Amniotic epithelial cell (primary cell): ENCODE measurements around the gene OSTF1.
A peak's percentile ranks its signal among the peaks of the same experiment; 100 is the strongest.

Source experiments
- DNase-seq: peaks from one replicate; pipeline ENCODE4 v3.0.0-alpha.2; 2010; ENCODE audit warnings: low read depth

OSTF1 gene

DNA sequence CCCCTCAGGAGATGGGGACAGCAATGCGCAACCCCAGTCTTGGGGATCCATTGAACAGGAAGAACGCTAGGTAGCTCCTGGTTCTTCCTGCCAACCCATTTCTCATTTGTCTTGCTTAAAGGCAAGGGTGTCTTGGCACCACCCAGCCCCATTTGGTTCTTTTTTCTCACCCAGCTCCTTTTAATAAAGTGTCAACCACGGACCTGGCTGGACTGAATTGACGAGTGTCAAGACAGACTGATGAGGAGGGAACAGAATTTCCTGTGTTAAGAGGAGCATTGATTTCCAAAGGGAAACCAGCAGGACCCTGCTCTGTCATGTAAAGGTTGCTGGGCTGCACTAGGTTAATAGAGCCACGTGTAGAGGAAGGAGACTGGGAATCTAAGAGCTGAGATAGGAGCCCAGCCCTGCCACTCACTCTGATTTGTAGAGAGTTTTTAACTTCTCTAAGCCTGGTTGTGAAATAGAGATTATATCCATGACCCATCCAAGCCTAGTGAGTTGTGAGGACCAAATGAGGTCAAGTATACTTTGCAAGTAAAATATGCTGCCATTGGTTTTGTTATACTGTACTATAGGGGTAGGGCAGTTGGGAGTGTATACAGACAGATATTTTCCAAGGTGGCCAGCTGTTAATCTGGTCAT is 33.7 kb downstream of the OSTF1 start:
- peak; percentile 65 for DNase-seq

DNA sequence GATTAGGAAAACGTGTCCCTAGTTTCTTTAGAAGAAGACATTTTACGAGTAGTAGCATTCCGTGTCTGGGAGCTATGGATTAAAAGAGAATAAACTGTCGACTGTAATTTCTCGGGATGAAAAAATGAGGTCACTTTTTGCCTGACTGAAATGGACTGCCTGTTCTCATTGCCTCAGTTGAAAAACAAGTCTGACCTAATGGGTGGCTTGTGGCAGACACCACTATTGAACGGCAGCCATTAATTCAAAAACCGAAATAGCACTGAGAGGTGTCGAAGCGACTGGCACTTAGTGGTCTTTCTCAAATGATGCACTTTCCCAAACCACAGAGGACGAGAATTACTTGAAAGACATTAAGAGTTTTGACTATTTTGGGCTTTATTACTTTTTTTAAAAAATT is 35.4 kb downstream of the OSTF1 start:
- DNase-seq: no peak

DNA sequence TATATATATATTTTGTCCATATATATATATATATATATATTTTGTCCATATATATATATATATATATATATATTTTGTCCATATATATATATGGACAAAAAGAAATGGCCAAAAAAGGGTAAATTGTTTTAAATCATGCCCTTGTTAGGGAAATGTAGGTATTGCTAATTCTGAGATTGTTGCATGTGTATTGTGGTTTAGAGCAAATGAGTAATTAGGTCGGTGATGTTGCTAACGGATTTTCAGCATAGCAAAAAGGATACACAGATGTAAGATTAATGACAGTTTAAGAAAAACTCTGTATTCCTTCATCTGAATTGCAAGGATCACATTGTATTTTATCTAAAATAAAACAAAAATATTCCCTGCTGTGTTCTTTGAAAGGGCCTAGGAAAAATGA is 40.2 kb downstream of the OSTF1 start:
- DNase-seq: no peak

DNA sequence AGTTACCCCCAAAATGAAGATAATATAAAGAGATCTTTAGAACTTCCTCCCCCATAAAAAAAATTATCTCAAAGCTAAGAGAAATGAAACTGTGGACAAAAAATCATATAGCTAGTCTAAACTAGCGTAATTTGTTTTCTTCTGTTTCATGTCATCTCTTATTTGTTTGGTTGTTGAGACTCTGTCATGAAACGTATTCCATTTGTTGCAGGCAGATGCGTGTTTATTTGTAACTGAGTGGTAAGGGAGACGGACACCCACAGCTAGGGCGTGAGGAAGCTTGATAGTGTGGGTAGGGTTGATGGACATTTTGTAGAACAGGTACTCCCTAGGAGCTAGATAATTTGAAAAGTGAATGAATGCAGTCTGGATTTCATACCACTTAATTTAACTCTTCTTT is 41.9 kb downstream of the OSTF1 start:
- DNase-seq: no peak

DNA sequence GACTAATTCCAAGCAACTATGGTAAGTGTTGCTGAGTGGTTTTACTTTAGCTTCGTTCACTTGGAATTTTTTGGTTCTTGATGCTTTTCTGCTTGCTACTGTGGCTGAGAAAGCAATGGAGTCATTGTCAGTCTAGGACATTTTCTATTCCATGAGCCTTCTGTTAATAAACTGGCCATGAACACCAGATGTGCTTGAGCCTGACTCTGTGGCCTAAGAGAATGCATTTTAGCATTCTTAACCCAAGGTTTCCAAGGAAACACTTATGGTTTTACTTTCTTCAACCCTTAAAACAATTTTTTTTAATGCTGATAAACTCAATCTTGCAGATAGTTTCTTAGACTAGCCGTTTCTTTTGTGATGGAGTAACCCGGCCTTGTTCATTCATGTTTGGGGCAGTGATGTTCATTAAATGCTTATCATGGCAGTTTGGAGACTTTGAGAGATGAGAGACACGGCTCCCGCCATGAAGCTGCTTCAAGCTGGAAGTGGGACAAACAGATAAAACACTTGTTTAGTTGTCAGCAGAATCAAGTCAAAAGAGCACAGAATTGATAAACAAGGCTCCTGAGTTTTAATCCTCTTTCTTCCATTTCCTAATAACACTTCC is 42.4 kb downstream of the OSTF1 start:
- no peak for DNase-seq

DNA sequence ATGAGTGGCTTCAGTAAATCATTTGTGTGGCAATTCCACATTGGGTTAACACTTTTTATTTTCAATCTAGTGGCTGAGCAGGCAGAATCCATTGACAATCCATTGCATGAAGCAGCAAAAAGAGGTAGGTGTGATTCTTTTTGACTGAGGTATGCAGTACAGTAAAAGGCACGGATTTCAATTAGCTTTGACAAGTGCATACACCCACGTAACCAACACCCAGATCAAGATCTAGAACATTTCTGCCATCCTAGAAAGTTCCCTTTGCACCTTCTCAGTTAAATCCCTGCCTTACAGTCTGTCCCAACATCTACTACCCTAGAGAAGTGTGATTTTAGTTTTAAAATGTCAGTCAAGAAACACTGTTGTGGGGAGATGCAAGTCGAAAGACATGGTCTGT is 43.4 kb downstream of the OSTF1 start:
- DNase-seq: no peak

DNA sequence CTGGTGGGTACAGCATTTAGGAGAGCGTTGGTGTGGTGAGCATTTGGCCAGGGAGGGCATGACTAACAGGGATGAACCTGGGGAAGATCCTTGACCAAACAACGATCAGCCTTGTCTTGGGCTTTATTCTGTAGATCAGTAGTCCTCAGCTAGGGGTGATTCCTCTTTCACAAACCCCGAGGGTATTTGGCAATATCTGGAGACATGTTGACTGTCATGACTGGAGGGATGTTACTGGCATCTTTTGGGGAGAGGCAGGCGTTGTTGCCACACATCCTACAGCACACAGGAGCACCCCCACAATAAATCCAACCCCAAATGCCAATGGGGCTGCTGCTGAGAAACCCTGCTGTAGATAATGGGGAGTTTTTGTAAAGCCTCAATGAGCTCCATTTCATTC is 43.9 kb downstream of the OSTF1 start:
- no peak for DNase-seq

DNA sequence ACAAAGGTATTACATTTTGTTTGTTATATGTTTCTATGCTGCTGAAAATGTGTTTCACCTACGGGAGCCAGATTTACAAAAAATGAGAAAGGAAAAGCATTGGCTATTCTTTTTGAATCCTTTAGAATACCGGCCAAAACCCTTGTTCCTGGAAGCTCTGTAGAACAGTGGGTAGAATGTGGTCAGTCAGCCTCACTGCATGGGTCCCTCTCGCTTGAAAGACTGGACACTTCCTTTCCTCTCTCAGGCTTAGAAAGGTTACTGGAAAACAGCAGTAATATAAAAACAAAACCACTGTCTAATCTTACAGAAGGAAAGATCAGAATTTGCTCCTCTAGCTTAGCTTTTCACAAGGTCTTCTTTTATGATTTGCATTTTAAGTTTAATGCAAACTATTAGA is 45.1 kb downstream of the OSTF1 start:
- no peak for DNase-seq

DNA sequence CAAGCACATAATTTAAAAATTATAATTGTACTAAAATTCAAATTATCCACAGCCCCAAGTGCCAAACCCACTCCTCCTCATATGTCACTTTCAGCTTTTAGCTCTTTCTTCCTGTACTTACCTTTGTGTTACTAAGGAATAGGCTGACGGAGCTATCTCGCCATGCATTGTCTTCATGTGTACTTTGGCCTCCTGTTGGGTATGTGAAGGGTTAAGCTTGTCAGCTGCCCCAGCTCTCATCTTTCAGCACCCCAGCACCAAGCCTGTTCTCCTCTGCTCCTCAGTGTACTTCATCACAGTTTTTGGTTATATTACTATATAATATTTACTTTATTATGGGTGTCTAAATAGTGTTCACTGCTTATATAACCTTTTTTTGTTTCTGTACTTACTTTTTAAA is 46.2 kb downstream of the OSTF1 start:
- DNase-seq: no peak

DNA sequence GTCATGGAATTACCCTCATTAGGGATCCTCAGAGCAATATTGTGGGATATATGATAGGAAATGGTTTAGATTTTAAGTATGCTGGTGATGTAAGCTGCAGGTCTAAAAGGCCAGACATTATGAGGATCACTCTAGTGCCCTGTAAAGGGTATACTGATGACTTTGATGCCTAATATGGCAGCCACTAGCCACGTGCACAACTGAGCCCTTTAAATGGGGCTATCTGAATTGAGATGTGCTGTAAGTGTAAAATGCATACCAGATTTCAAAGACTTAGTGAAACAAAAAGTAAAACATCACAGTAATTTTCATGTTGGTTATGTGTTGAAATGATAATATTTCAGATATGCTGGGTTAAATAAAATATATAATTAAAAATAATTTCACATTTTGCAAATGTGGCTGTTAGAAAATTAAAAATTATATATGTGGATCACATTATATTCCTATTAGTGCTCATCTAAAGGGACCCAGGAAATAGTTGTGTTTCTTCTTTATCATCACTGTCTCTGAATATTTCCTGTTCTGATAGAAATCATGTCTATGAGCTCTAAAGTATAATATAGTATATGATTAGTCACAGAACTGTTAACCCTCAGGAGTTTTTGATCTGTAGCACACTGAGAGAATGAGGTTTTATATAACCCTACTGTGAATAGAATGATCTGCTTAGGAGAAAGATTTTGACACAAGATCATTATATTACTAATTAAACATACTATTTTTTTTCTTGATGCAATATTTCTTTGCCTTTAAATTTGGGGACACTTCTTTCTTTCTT is 50.1 kb downstream of the OSTF1 start:
- no peak for DNase-seq

DNA sequence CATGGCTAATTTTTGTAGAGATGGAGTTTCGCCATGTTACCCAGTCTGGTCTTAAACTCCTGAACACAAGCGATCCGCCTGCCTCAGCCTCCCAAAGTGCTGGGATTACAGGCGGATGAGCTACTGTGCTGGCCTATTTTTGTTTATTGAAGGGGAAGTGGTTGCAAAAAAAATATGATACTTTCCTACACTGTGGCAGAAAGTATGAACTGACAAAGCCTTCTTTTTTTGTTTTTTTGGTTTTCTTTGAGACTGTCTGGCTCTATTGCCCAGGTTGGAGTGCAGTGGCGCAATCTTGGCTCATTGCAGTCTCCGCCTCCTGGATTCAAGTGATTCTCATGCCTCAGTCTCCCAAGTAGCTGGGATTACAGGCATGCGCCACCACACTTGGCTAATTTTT is 50.9 kb downstream of the OSTF1 start:
- DNase-seq: no peak

DNA sequence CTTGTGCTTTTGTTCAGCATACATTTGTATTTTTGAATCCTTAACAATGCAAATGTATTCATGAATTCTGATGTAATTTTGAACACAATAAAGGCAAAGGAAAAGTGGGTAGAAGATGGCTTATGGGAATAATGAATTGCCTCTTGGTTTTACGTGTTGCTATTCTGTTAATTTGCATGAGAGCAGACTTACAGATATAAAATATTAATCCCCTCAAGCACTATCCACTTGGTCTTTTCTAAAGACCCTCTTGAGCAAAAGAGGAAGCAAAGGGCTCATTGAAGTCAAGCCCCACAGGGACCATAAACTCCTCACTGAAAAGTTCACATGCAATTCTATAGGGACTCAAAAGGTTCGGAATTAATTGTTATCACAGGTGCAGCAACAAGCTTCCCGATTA is 51.9 kb downstream of the OSTF1 start:
- DNase-seq: no peak

DNA sequence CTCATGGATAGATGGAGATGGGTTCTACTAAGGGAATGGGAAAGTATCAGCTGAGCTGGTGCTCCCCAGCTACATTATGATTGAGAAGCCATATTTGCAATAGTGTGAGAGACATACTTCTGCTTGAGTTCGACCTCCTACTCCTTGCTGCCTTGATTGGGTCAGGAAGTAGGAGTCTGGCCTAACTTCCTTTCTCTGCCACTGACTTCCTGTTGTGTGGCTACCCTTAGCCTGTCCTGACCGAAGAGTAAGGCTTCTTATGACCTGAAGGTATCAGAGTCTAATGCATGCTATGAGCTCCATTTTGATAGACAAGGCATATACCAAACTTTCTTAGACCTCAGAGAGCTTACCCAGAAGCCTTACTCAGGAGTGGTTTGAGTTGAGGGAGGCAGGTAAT is 53.9 kb downstream of the OSTF1 start:
- no peak for DNase-seq

DNA sequence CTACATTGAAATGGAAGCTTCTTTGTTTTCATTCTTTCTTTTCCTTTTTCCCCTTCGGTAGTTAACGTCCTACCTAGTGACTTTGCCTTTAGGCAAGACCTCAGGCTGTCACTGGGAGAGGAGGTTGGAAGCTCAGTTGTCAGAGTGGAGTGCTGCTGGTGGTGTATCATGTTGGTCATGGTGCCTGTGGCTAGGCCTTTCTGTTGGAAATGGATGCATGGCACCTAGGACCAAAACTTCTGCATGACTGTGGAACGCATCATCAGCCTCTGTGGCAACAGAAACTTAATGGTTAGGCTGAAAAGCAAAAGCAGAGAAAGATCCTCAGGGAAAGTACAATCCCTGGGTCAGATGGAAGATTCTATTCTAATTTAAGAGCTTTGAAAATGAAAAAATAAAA is 57.9 kb downstream of the OSTF1 start:
- peak; percentile 50 for DNase-seq

DNA sequence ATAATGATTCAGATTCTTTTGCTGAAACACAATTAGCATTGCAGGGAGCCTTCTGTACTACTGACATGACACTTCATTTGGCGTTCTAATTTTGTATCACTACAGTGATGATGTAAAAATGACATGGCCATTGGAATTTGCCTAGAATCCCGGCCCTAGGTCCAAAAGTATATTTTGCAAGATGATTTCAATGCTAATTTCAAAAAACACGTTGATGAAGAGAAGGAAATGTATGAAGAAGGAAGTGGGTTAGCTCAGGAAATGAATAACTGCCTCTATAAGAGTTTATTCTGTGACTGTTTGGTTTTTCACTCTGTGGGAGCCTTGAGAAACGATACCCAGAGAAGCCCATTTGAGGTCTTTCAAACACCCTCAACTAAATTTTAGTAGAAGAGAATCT is 59.3 kb downstream of the OSTF1 start:
- no peak for DNase-seq

DNA sequence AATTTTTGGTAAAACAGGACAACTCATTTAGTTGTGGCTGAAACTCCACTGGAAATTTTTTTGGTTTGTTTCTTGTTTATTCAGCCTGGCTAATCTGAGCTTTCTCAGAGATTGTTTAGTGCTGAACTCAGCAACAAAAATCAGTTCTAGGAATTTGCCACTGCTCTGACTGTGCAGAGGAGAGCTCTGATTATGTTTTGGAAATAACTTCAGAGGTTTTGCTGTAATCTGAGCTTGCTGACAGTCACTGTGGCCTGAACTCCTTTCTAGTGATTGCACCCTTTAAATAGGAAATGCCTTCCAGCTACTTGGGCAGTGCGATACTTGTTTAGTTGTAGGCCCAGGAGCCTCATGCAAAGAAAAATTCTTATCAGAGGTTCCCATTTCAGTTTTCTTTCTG is 60.2 kb downstream of the OSTF1 start:
- peak; percentile 76 for DNase-seq

DNA sequence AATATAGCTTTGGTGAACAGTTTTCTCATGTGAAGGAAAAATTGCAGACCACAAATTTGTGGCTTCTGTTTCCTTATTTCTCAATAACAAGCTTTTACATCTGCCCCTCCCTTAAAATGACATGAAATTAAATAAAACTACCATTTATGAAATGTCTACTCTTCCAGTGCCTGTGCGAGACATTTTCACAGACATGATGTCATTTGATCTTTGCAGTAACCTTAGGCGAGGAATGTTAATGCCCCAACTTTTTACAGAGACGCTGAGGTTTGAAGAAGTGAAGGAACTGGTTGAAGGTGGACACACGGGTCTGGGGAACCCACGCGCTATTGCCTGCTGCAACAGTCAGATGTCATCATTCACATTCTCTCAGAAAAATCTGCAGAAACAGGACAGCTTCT is 61.5 kb downstream of the OSTF1 start:
- DNase-seq: peak; percentile 18

DNA sequence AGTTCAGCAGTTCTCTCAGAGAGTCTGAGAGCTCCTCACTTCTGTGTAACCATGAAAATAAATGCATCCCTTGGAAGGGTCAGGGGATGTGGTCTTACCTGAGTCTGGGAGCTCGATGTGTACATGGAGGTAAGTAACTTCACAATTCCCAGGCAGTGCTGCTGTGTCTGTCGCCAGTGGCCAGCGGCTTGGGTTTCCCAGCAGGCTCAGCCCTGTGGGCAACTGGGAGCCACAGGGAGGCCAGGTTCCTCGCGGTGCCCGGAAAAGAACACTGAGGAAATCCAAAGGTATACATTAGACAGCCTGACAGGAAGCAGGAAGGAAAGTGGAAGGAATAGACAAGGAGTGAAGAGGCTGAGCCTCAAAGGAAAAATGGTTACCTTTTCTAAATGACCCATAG is 62.2 kb downstream of the OSTF1 start:
- DNase-seq: no peak

DNA sequence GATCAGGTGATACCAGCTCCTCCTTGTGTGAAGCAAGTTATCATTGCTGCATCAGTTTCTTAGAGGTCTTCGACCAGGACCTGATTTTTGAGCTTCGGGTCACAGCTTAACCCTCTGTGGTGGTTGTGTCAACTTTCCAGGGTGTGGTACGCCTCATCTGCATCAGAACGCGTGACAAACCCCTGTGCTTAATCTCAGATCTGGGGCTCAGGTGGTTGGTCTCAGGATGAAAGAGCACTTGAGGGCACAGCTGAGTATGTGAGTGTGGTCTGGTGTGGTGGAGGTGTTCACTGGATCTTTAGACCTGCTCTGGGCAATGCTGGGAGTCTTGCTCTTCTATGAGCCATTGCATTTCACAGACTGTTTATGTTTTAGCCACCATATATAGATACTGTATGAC is 64.1 kb downstream of the OSTF1 start:
- DNase-seq: no peak

DNA sequence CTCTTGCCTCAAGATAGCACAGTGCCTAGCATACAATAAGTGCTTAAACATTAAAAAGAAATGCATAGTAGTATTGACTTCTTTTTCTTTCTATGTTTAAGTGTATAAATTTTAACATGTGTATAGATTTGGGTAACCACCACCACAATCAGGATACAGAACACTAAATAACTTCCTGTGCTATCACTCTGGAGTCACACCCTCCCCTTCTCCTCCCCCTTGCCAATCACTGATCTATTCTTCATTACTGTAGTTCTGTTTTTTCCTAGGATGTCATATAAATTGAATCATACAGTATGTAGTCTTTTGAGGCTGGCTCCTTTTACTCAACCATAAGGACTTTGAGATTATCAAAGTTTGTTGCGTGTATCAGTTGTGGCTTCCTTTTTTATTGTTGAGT is 68.5 kb downstream of the OSTF1 start:
- no peak for DNase-seq

DNA sequence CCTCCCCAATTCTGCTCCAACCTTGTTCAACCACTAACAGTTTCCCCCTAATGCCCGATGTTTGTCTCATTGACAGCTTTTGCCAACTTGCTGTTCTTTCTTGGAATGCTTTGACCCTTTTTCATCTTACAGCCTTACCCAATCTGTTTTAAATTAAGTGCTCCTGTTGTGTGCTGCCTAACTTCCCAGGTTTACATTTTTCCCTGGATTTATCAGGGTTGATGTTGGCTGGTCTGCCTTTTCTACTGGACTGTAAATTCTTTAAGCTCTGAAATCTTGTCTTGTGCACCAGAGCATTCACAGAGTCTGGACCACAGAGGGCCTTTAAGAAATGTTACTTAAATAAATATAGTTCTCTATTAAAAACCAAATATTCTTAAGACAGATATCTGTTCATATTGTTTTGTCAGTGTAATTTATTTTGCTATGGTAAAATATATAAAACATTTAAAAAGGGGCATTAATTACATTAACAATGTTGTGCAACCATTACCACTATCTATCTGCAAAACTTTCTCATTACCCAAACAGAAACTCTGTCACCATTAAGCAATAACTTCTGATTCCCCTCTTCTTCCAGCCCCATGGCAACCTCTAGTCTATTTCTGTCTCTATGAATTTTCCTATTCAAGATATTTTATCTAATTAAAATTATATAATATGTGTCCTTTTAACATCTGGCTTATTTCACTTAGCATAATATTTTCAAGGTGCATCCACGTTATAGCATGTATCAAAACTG is 73.0 kb downstream of the OSTF1 start:
- peak; percentile 42 for DNase-seq

DNA sequence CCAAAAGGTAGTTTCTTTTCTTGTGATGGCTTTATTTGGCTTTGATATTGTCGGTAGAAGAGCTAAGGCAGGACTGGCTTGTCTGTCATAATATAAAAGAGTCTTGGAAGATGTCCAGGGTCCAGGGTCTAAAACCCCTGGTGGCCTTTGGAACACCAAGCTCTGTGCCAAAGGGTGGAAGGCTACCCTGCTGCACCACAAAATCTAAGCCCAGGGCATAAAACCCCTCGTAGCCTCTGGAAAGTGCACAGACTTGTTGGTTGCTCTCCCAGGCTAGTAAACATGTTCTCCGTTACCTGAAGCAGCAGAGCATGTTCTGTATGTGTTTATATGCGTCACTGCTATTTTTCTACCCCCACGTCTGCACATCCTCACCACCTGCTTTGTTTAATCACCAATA is 75.5 kb downstream of the OSTF1 start:
- DNase-seq: no peak

DNA sequence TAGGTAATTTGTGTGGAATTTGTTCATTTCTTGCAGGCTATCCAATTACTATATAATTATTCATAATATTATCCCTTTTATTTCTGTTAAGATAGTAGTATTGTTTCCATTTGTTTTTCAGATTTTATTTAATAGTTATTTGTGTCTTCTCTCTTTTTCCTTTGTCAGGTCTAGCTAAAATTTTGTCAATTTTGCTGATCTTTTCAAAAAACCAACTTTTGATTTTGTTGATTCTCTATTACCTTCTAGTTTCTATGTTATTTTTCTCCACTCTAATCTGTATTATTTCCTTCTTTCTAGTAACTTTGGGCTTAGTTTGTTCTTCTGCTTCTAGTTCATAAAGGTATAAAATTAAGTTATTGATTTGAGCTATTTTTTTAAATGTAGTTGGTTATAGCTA is 76.3 kb downstream of the OSTF1 start:
- no peak for DNase-seq
